IPS-15b (cell line): Measurements from ENCODE around the gene COL4A1.

Experiments
- H3K27me3 ChIP-seq: one replicate; pipeline ENCODE4 v1.6.1; 2013; ENCODE audit warnings: low read length; ENCODE audit not compliant: control insufficient read depth, insufficient read depth
- H3K36me3 ChIP-seq: one replicate; pipeline ENCODE4 v1.6.1; 2013; ENCODE audit warnings: low read length; ENCODE audit not compliant: control insufficient read depth, insufficient read depth
- H3K4me1 ChIP-seq: one replicate; pipeline ENCODE4 v1.6.1; 2013; ENCODE audit warnings: mild to moderate bottlenecking, low read length; ENCODE audit not compliant: control insufficient read depth, insufficient read depth
- H3K4me3 ChIP-seq: one replicate; pipeline ENCODE4 v1.5.1; 2013; ENCODE audit warnings: low read depth, low read length
- H3K9ac ChIP-seq: one replicate; pipeline ENCODE4 v1.6.1; 2013; ENCODE audit warnings: low read depth, mild to moderate bottlenecking, low read length
- H3K9me3 ChIP-seq: one replicate; pipeline ENCODE4 v1.6.1; 2013; ENCODE audit warnings: mild to moderate bottlenecking, low read length; ENCODE audit not compliant: control insufficient read depth, insufficient read depth

COL4A1 gene

GRCh38 chr13:110271313-110271712, 35.6 kb downstream of the COL4A1 start:
- H3K9ac ChIP-seq, result no peak overlapping the region
- no peak overlapping the region for H3K4me3 ChIP-seq
- no peaks in the 10 kb centered on the region for H3K36me3 ChIP-seq

GRCh38 chr13:110270507-110270906, 36.5 kb downstream of the COL4A1 start:
- H3K27me3 ChIP-seq, result no peaks in the 10 kb centered on the region
- H3K9ac ChIP-seq, result no peak overlapping the region
- no peaks in the 10 kb centered on the region for H3K4me1 ChIP-seq
- no peak overlapping the region for H3K4me3 ChIP-seq
- H3K36me3 ChIP-seq, result no peaks in the 10 kb centered on the region
- H3K9me3 ChIP-seq, result no peaks in the 10 kb centered on the region

More at GRCh38 chr13:110271313-110271712, 35.6 kb downstream of the COL4A1 start:
- Histone ChIP-seq H3K4me1 (no peaks in the 10 kb centered on the region), H3K27me3 (no peaks in the 10 kb centered on the region), H3K9me3 (no peaks in the 10 kb centered on the region)

- Histone ChIP-seq H3K4me1 (no peaks in the 10 kb centered on the region), H3K4me3 (no peak overlapping the region), H3K36me3 (no peaks in the 10 kb centered on the region), H3K27me3 (no peaks in the 10 kb centered on the region), H3K9ac (no peak overlapping the region), H3K9me3 (no peaks in the 10 kb centered on the region)
Observed at GRCh38 chr13:110269509-110270185, 37.3 kb downstream of the COL4A1 start.

GRCh38 chr13:110268576-110269185, 38.3 kb downstream of the COL4A1 start:
- Histone ChIP-seq H3K36me3 (no peaks in the 10 kb centered on the region), H3K4me3 (no peak overlapping the region), H3K9me3 (no peaks in the 10 kb centered on the region), H3K27me3 (no peaks in the 10 kb centered on the region), H3K4me1 (no peaks in the 10 kb centered on the region), H3K9ac (no peak overlapping the region)

GRCh38 chr13:110268061-110268460, 38.9 kb downstream of the COL4A1 start:
- Histone ChIP-seq H3K36me3 (no peaks in the 10 kb centered on the region), H3K4me3 (no peak overlapping the region), H3K9me3 (no peaks in the 10 kb centered on the region), H3K4me1 (no peaks in the 10 kb centered on the region), H3K9ac (no peak overlapping the region), H3K27me3 (no peaks in the 10 kb centered on the region)

- Histone ChIP-seq H3K27me3 (no peaks in the 10 kb centered on the region), H3K9me3 (no peaks in the 10 kb centered on the region), H3K9ac (no peak overlapping the region), H3K4me3 (no peak overlapping the region), H3K36me3 (no peaks in the 10 kb centered on the region), H3K4me1 (no peaks in the 10 kb centered on the region)
Observed at GRCh38 chr13:110266983-110267382, 40.0 kb downstream of the COL4A1 start.

GRCh38 chr13:110266431-110266809, 40.5 kb downstream of the COL4A1 start:
- H3K36me3 ChIP-seq, result no peaks in the 10 kb centered on the region
- H3K4me1 ChIP-seq, result peaks cover under 1% of the 10 kb centered on the region
- no peaks in the 10 kb centered on the region for H3K9me3 ChIP-seq
- H3K9ac ChIP-seq, result no peak overlapping the region
- H3K27me3 ChIP-seq, result no peaks in the 10 kb centered on the region
- no peak overlapping the region for H3K4me3 ChIP-seq

GRCh38 chr13:110265682-110266430, 41.1 kb downstream of the COL4A1 start:
- H3K36me3 ChIP-seq, result no peaks in the 10 kb centered on the region
- H3K4me3 ChIP-seq, result no peak overlapping the region
- H3K4me1 ChIP-seq, result peaks cover 4% of the 10 kb centered on the region
- no peaks in the 10 kb centered on the region for H3K27me3 ChIP-seq
- no peaks in the 10 kb centered on the region for H3K9me3 ChIP-seq
- H3K9ac ChIP-seq, result no peak overlapping the region

GRCh38 chr13:110265341-110265681, 41.6 kb downstream of the COL4A1 start:
- H3K9me3 ChIP-seq, result no peaks in the 10 kb centered on the region
- H3K36me3 ChIP-seq, result no peaks in the 10 kb centered on the region
- H3K4me3 ChIP-seq, result no peak overlapping the region
- H3K4me1 ChIP-seq, result peaks cover 4% of the 10 kb centered on the region
- H3K27me3 ChIP-seq, result no peaks in the 10 kb centered on the region
- H3K9ac ChIP-seq, result no peak overlapping the region

- no peaks in the 10 kb centered on the region for H3K27me3 ChIP-seq
- H3K4me1 ChIP-seq, result peaks cover 4% of the 10 kb centered on the region
- H3K36me3 ChIP-seq, result no peaks in the 10 kb centered on the region
- no peak overlapping the region for H3K9ac ChIP-seq
- no peak overlapping the region for H3K4me3 ChIP-seq
- no peaks in the 10 kb centered on the region for H3K9me3 ChIP-seq
Observed at GRCh38 chr13:110264685-110265275, 42.2 kb downstream of the COL4A1 start.

GRCh38 chr13:110263888-110264287, 43.1 kb downstream of the COL4A1 start:
- Histone ChIP-seq H3K27me3 (no peaks in the 10 kb centered on the region), H3K4me1 (peaks cover 4% of the 10 kb centered on the region), H3K36me3 (no peaks in the 10 kb centered on the region), H3K9me3 (no peaks in the 10 kb centered on the region), H3K9ac (no peak overlapping the region), H3K4me3 (no peak overlapping the region)
